IMR-90 (cell line): ENCODE measurements around the gene UBE2E2. TPM values are rescaled to one million over a fixed set of nuclear protein-coding genes. Genes with fewer than 3 reads are reported as not detected.

Source experiments
- ATAC-seq: fragments of 200-7000 bp; cut with Tn5 transposase; 2 replicates; pipeline ENCODE4 v1.9.1; 2020; ENCODE audit warnings: low read depth, mild to moderate bottlenecking, moderate library complexity
- BruUV-seq: library from RNA; stranded (reverse); fragments of 400-500 nt; replicated peaks from 2 replicates; lab custom pipeline; 2021; lab: Mats Ljungman, UMichigan
- CTCF ChIA-PET: fragments of 300-600 bp; formaldehyde crosslinking; extraction: SDS; loops from one replicate; lab custom pipeline; 2021; ENCODE audit warnings: antibody characterized with exemption; lab: Yijun Ruan, JAX
- POLR2A ChIA-PET: fragments of 300-600 bp; sonication (Branson Sonifier 250); formaldehyde crosslinking; loops from one replicate; lab custom pipeline; 2022; ENCODE audit warnings: antibody characterized with exemption; ENCODE audit not compliant: unreplicated experiment; lab: Charles Lee
- DNase-seq: peaks from one replicate; pipeline ENCODE4 v3.0.0; 2013
- H2AFZ ChIP-seq: replicated peaks from 2 replicates; pipeline ENCODE3; 2013; ENCODE audit warnings: low read length, mild to moderate bottlenecking; ENCODE audit not compliant: poor library complexity
- H2AK5ac ChIP-seq: 2 replicates; pipeline ENCODE4 v1.6.1; 2013; ENCODE audit warnings: low read depth, low read length, inconsistent platforms
- H2AK9ac ChIP-seq: replicated peaks from 2 replicates; pipeline ENCODE3; 2013; ENCODE audit warnings: mild to moderate bottlenecking, low read depth, low read length, moderate library complexity; ENCODE audit not compliant: poor library complexity
- H2BK120ac ChIP-seq: 2 replicates; pipeline ENCODE4 v1.6.1; 2013; ENCODE audit warnings: low read depth, low read length, inconsistent platforms
- H2BK15ac ChIP-seq: 3 replicates; pipeline ENCODE4 v1.6.1; 2013; ENCODE audit warnings: low read depth, low read length, inconsistent platforms
- H2BK20ac ChIP-seq: 2 replicates; pipeline ENCODE4 v1.6.1; 2013; ENCODE audit warnings: low read depth, mild to moderate bottlenecking, inconsistent platforms, low read length, moderate library complexity
- H2BK5ac ChIP-seq: 2 replicates; pipeline ENCODE4 v1.6.1; 2013; ENCODE audit warnings: mild to moderate bottlenecking, low read depth, low read length, inconsistent platforms; ENCODE audit not compliant: poor library complexity, severe bottlenecking
- H3K14ac ChIP-seq: replicated peaks from 2 replicates; pipeline ENCODE4 v1.6.1; 2013; ENCODE audit warnings: low read depth, low read length, inconsistent platforms
- H3K18ac ChIP-seq: 2 replicates; pipeline ENCODE4 v1.6.1; 2013; ENCODE audit warnings: low read depth, low read length, control low read depth
- H3K23ac ChIP-seq: 2 replicates; pipeline ENCODE4 v1.6.1; 2013; ENCODE audit warnings: low read depth, low read length, inconsistent platforms
- H3K27ac ChIP-seq: 2 replicates; pipeline ENCODE4 v1.5.1; 2013; ENCODE audit warnings: mild to moderate bottlenecking, control low read depth, low read length; ENCODE audit not compliant: insufficient read depth
- H3K27me3 ChIP-seq: 2 replicates; pipeline ENCODE4 v1.6.1; 2013; ENCODE audit warnings: low read length; ENCODE audit not compliant: control insufficient read depth, insufficient read depth
- H3K36me3 ChIP-seq: 2 replicates; pipeline ENCODE4 v1.6.1; 2013; ENCODE audit warnings: low read length, mixed read lengths; ENCODE audit not compliant: control insufficient read depth, insufficient read depth
- H3K4ac ChIP-seq: 2 replicates; pipeline ENCODE4 v1.6.1; 2013; ENCODE audit warnings: low read depth, low read length, inconsistent platforms
- H3K4me1 ChIP-seq: 2 replicates; pipeline ENCODE4 v1.6.1; 2013; ENCODE audit warnings: low read length, mixed read lengths; ENCODE audit not compliant: control insufficient read depth, insufficient read depth
- H3K4me2 ChIP-seq: 2 replicates; pipeline ENCODE4 v1.6.1; 2013; ENCODE audit warnings: low read depth, mild to moderate bottlenecking, control low read depth, low read length, moderate library complexity
- H3K4me3 ChIP-seq: 2 replicates; pipeline ENCODE4 v1.5.1; 2013; ENCODE audit warnings: low read depth, mild to moderate bottlenecking, control low read depth, low read length, moderate library complexity; ENCODE audit not compliant: insufficient read depth
- H3K56ac ChIP-seq: 2 replicates; pipeline ENCODE4 v1.6.1; 2013; ENCODE audit warnings: low read length, inconsistent platforms; ENCODE audit not compliant: insufficient read depth; ENCODE audit errors: extremely low read depth
- H3K79me1 ChIP-seq, 2 experiments: 2 replicates each; pipeline ENCODE4 v1.6.1; 2013; ENCODE audit warnings: low read length in 2 of 2, inconsistent platforms in 1 of 2, low read depth in 1 of 2
- H3K9ac ChIP-seq: 2 replicates; pipeline ENCODE4 v1.6.1; 2013; ENCODE audit warnings: low read depth, low read length, control low read depth
- H3K9me1 ChIP-seq: 2 replicates; pipeline ENCODE4 v1.6.1; 2013; ENCODE audit warnings: low read length, inconsistent platforms; ENCODE audit not compliant: insufficient read depth
- H3K9me3 ChIP-seq: 2 replicates; pipeline ENCODE4 v1.6.1; 2013; ENCODE audit warnings: low read length; ENCODE audit not compliant: control insufficient read depth, insufficient read depth
- H4K20me1 ChIP-seq: 2 replicates; pipeline ENCODE4 v1.6.1; 2013; ENCODE audit warnings: low read length, inconsistent platforms; ENCODE audit not compliant: insufficient read depth
- H4K5ac ChIP-seq: 2 replicates; pipeline ENCODE4 v1.6.1; 2013; ENCODE audit warnings: mild to moderate bottlenecking, low read depth, low read length, control low read depth
- H4K8ac ChIP-seq, 2 experiments: 2 replicates each; pipeline ENCODE4 v1.6.1; 2013; ENCODE audit warnings: low read depth in 2 of 2, low read length in 2 of 2, control low read depth in 1 of 2, inconsistent platforms in 1 of 2
- H4K91ac ChIP-seq: 2 replicates; pipeline ENCODE4 v1.6.1; 2013; ENCODE audit warnings: low read depth, low read length, inconsistent platforms; ENCODE audit not compliant: insufficient read depth
- BHLHE40 ChIP-seq: fragments of 150-350 bp; IDR thresholded peaks from 2 replicates; pipeline ENCODE4 v1.6.1; 2016; ENCODE audit warnings: mild to moderate bottlenecking, low read depth, low read length
- CEBPB ChIP-seq: IDR thresholded peaks from 2 replicates; pipeline ENCODE4 v1.6.1; 2012; ENCODE audit warnings: low read depth, low read length, improper control_type of control experiment
- CTCF ChIP-seq: conservative IDR thresholded peaks from 2 replicates; pipeline ENCODE4 v1.5.1; 2012; ENCODE audit warnings: mild to moderate bottlenecking, low read depth, low read length, improper control_type of control experiment
- FOS ChIP-seq: fragments of 150-350 bp; IDR thresholded peaks from 2 replicates; pipeline ENCODE4 v1.6.1; 2016; ENCODE audit warnings: low read depth, low read length
- MAFK ChIP-seq: IDR thresholded peaks from 2 replicates; pipeline ENCODE4 v1.6.1; 2012; ENCODE audit warnings: low read depth, low read length, improper control_type of control experiment
- MAZ ChIP-seq: IDR thresholded peaks from 2 replicates; pipeline ENCODE4 v1.6.1; 2012; ENCODE audit warnings: low read depth, mild to moderate bottlenecking, low read length, improper control_type of control experiment, moderate library complexity, borderline replicate concordance
- MXI1 ChIP-seq: IDR thresholded peaks from 2 replicates; pipeline ENCODE4 v1.6.1; 2012; ENCODE audit warnings: low read depth, mild to moderate bottlenecking, low read length, moderate library complexity, borderline replicate concordance
- NFE2L2 ChIP-seq: fragments of 150-350 bp; IDR thresholded peaks from 2 replicates; pipeline ENCODE4 v1.6.1; 2016; ENCODE audit warnings: low read depth, mild to moderate bottlenecking, low read length
- POLR2A ChIP-seq: IDR thresholded peaks from 2 replicates; pipeline ENCODE4 v1.6.1; 2012; ENCODE audit warnings: mild to moderate bottlenecking, low read depth, low read length
- RAD21 ChIP-seq: IDR thresholded peaks from 2 replicates; pipeline ENCODE4 v1.6.1; 2012; ENCODE audit warnings: low read length, improper control_type of control experiment
- RCOR1 ChIP-seq: IDR thresholded peaks from 2 replicates; pipeline ENCODE4 v1.6.1; 2012; ENCODE audit warnings: mild to moderate bottlenecking, low read length, improper control_type of control experiment; ENCODE audit not compliant: insufficient replicate concordance
- RFX5 ChIP-seq: IDR thresholded peaks from 2 replicates; pipeline ENCODE4 v1.8.0; 2012; ENCODE audit warnings: low read depth, mild to moderate bottlenecking, low read length, moderate library complexity
- SMC3 ChIP-seq: fragments of 150-350 bp; IDR thresholded peaks from 2 replicates; pipeline ENCODE4 v1.6.1; 2016; ENCODE audit warnings: low read depth, mild to moderate bottlenecking, antibody characterized with exemption, low read length, moderate library complexity
- USF2 ChIP-seq: fragments of 150-350 bp; IDR thresholded peaks from 2 replicates; pipeline ENCODE4 v1.6.1; 2017; ENCODE audit warnings: mild to moderate bottlenecking, antibody characterized with exemption, low read length, low read depth
- WGBS, 2 experiments: methylation state at CpG; one replicate each; pipeline versions ENCODE4 v1.1.5 to v1.1.7; 2013; ENCODE audit warnings: missing lambda C conversion rate in 2 of 2; ENCODE audit not compliant: insufficient read length in 1 of 2; ENCODE audit errors: extremely low coverage in 2 of 2; 5-methylcytosine and 5-hydroxymethylcytosine counted together
- dilution Hi-C: fragments of 300-500 bp; cut with HindIII; formaldehyde crosslinking; loops from one replicate; pipeline ENCODE4 v1.14.3; 2018; ENCODE audit warnings: low sequenced_read_pairs; ENCODE audit not compliant: unreplicated experiment
- in situ Hi-C: fragments of 300-500 bp; cut with MboI; formaldehyde crosslinking; loops from 3 replicates; pipeline ENCODE4 v1.14.3; 2019; ENCODE audit warnings: low sequenced_read_pairs, inconsistent platforms, mixed read lengths
- intact Hi-C: fragments of 100-400 bp; cut with micrococcal nuclease; formaldehyde crosslinking; loops from 2 replicates; pipeline ENCODE4 v1.10.0; 2022
- polyA plus RNA-seq, 3 experiments: library from polyadenylated mRNA; depleted of rRNA; stranded (reverse); fragments of >200 nt; gene quantifications; 2 replicates each; pipeline ENCODE4 v1.2.3, GENCODE V29; 2012; ENCODE audit warnings: low replicate concordance in 1 of 3
- total RNA-seq: library from RNA; depleted of rRNA; stranded (reverse); fragments of >200 nt; gene quantifications from 2 replicates; pipeline ENCODE4 v1.2.3, GENCODE V29; 2012
- TF ChIP-seq, protein P1 (sequence below): fragments of 150-350 bp; IDR thresholded peaks from 2 replicates; pipeline ENCODE4 v1.6.1; 2016; ENCODE audit warnings: low read depth, mild to moderate bottlenecking, low read length, moderate library complexity, borderline replicate concordance

UBE2E2 gene
- total and polyA plus RNA-seq, 2 of the 4 experiments (the other 2 are of a cell fraction): 18.6 to 32.7 TPM

DNA sequence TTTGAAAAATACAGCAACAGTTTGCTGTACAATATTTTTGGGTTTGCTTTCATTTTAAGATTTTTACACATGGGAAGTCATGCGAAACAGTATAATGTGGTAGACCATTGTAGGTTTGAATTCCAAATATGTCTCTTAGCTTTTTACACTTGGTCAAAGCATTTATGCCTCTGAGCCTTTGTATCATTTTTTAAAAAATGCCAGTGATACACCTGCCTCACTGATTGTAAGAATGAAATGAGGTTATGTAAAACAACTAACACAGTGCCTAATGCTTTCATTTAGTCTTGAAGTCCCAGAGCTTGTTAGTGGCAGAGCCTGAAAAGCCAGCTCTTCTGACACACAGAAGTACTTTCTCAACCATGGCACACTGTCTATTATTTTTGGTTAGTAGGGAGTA is 202.0 kb downstream of the UBE2E2 start:
- H3K56ac ChIP-seq: no peak overlapping the region
- CTCF ChIA-PET: interaction anchor here (1.5 kb wide), 1 partner anchor 10 kb away, joined by 4 read pairs; no protein-coding TSS in a partner anchor
- ATAC-seq: no peak
- no peak overlapping the region for H3K14ac ChIP-seq
- H4K91ac ChIP-seq: no peak overlapping the region
- DNase-seq: no peak
- H2BK20ac ChIP-seq: no peak overlapping the region
- H2BK15ac ChIP-seq: no peak overlapping the region
- H3K9ac ChIP-seq: no peak overlapping the region
- H3K9me1 ChIP-seq: no peaks in the 10 kb centered on the region; the same call in 1 of the 2 replicates
- H2BK120ac ChIP-seq: no peak overlapping the region
- H3K4me3 ChIP-seq: no peak overlapping the region
- BruUV-seq: no TSS peak
- H3K23ac ChIP-seq: no peak overlapping the region
- no peak overlapping the region for H3K18ac ChIP-seq
- in situ Hi-C loops: no loop called here
- H3K4ac ChIP-seq: no peak overlapping the region
- H2AK5ac ChIP-seq: no peak overlapping the region
- WGBS, 2 experiments: no CpG with 5 or more reads among the region's 1 CpG
- no peak overlapping the region for H3K27ac ChIP-seq
- no peak overlapping the region for H4K8ac ChIP-seq
- no peaks in the 10 kb centered on the region; a peak in 1 of 4 replicates for H3K79me1 ChIP-seq
- H3K9me3 ChIP-seq: no peaks in the 10 kb centered on the region
- dilution Hi-C loops: no loop called here
- no peaks in the 10 kb centered on the region for H3K27me3 ChIP-seq
- no peak overlapping the region for H2AFZ ChIP-seq
- H3K4me2 ChIP-seq: no peak overlapping the region
- no peaks in the 10 kb centered on the region for H4K20me1 ChIP-seq
- TF ChIP-seq MXI1: no peak
- no peak for TF ChIP-seq MAFK
- TF ChIP-seq FOS: no peak
- no peak for TF ChIP-seq CEBPB
- no peak for TF ChIP-seq SMC3
- no peak for TF ChIP-seq POLR2A
- no peak for TF ChIP-seq RAD21
- no peak for TF ChIP-seq CTCF
- TF ChIP-seq RCOR1: no peak
- TF ChIP-seq MAZ: no peak
- TF ChIP-seq NFE2L2: no peak
- TF ChIP-seq BHLHE40: no peak
- no peak for TF ChIP-seq RFX5
- TF ChIP-seq, protein P1, sequence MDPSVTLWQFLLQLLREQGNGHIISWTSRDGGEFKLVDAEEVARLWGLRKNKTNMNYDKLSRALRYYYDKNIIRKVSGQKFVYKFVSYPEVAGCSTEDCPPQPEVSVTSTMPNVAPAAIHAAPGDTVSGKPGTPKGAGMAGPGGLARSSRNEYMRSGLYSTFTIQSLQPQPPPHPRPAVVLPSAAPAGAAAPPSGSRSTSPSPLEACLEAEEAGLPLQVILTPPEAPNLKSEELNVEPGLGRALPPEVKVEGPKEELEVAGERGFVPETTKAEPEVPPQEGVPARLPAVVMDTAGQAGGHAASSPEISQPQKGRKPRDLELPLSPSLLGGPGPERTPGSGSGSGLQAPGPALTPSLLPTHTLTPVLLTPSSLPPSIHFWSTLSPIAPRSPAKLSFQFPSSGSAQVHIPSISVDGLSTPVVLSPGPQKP: no peak
- no peak for TF ChIP-seq USF2
- H3K4me1 ChIP-seq: no peaks in the 10 kb centered on the region
- H2BK5ac ChIP-seq: no peak overlapping the region
- H3K36me3 ChIP-seq: no peaks in the 10 kb centered on the region
- no peak overlapping the region for H4K5ac ChIP-seq
- no peak overlapping the region for H2AK9ac ChIP-seq
- intact Hi-C loops: no loop called here
- POLR2A ChIA-PET: no interaction called here
